ENCODE measurements around the gene CMTR1.

The CMTR1 gene

GRCh38 chr6:37417393-37417792 lies 15.6 kb upstream of the CMTR1 start:
- TF ChIP-seq ZFP37 (tag by site-specific recombination; IDR thresholded peaks at IDR 0.05), result no peak
- peak; percentile 49 for TF ChIP-seq SETDB1 (IDR thresholded peaks at IDR 0.05; ENCODE audit: insufficient read length, low read length)
- TF ChIP-seq ZNF146 (tag by site-specific recombination; IDR thresholded peaks at IDR 0.05), result no peak
- no peak for TF ChIP-seq GLIS1 (tag by site-specific recombination; IDR thresholded peaks at IDR 0.05)
- Histone ChIP-seq H3K4me1 (ENCODE audit: control insufficient read depth, insufficient read depth, low read length) (no peaks in the 10 kb centered on the region), H3K4me3 (ENCODE audit: low read depth, low read length) (no peak overlapping the region), H3K36me3 (ENCODE audit: control insufficient read depth in 2 of 2, insufficient read depth in 1 of 2, low read length in 2 of 2) (no peaks in the 10 kb centered on the region), H3K27ac (ENCODE audit: extremely low read depth, low read depth, low read length) (no peak overlapping the region), H3K9me3 (ENCODE audit: control insufficient read depth, insufficient read depth, low read depth, low read length) (no peaks in the 10 kb centered on the region)
- CTCF ChIA-PET, result interaction anchor here (0.7 kb wide), 1 partner anchor 621 kb away, joined by 3 read pairs; no protein-coding TSS in a partner anchor
- POLR2A ChIA-PET, result no interaction called here

- Histone ChIP-seq H3K4me1 (ENCODE audit: control insufficient read depth, insufficient read depth, low read length) (no peaks in the 10 kb centered on the region), H3K36me3 (ENCODE audit: control insufficient read depth in 2 of 2, insufficient read depth in 1 of 2, low read length in 2 of 2) (no peaks in the 10 kb centered on the region), H3K9me3 (ENCODE audit: control insufficient read depth, insufficient read depth, low read depth, low read length) (no peaks in the 10 kb centered on the region), H3K27ac (ENCODE audit: extremely low read depth, low read depth, low read length) (no peak overlapping the region), H3K4me3 (ENCODE audit: low read depth, low read length) (no peak overlapping the region)
- POLR2A ChIA-PET, result no interaction called here
- TF ChIP-seq ZNF48 (tag by site-specific recombination; IDR thresholded peaks at IDR 0.05) (no peak), SALL2 (tag by site-specific recombination; IDR thresholded peaks at IDR 0.05; ENCODE audit: borderline replicate concordance) (no peak), ZNF175 (tag by site-specific recombination; IDR thresholded peaks at IDR 0.05) (no peak), ZNF544 (tag by site-specific recombination; IDR thresholded peaks at IDR 0.05) (no peak), ZNF114 (tag by site-specific recombination; IDR thresholded peaks at IDR 0.05) (no peak), ZNF585B (tag by site-specific recombination; IDR thresholded peaks at IDR 0.05) (no peak), HOXD13 (CRISPR knock-in tag; IDR thresholded peaks at IDR 0.05; ENCODE audit: borderline replicate concordance) (no peak), ZNF211 (tag by site-specific recombination; IDR thresholded peaks at IDR 0.05; ENCODE audit: low read depth) (no peak), ZNF239 (tag by site-specific recombination; IDR thresholded peaks at IDR 0.05) (no peak), GLI4 (tag by site-specific recombination; IDR thresholded peaks at IDR 0.05) (no peak)
- TF ChIP-seq, protein P1, sequence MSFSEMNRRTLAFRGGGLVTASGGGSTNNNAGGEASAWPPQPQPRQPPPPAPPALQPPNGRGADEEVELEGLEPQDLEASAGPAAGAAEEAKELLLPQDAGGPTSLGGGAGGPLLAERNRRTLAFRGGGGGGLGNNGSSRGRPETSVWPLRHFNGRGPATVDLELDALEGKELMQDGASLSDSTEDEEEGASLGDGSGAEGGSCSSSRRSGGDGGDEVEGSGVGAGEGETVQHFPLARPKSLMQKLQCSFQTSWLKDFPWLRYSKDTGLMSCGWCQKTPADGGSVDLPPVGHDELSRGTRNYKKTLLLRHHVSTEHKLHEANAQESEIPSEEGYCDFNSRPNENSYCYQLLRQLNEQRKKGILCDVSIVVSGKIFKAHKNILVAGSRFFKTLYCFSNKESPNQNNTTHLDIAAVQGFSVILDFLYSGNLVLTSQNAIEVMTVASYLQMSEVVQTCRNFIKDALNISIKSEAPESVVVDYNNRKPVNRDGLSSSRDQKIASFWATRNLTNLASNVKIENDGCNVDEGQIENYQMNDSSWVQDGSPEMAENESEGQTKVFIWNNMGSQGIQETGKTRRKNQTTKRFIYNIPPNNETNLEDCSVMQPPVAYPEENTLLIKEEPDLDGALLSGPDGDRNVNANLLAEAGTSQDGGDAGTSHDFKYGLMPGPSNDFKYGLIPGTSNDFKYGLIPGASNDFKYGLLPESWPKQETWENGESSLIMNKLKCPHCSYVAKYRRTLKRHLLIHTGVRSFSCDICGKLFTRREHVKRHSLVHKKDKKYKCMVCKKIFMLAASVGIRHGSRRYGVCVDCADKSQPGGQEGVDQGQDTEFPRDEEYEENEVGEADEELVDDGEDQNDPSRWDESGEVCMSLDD (tag by site-specific recombination; IDR thresholded peaks at IDR 0.05), result no peak
- TF ChIP-seq, protein P2, sequence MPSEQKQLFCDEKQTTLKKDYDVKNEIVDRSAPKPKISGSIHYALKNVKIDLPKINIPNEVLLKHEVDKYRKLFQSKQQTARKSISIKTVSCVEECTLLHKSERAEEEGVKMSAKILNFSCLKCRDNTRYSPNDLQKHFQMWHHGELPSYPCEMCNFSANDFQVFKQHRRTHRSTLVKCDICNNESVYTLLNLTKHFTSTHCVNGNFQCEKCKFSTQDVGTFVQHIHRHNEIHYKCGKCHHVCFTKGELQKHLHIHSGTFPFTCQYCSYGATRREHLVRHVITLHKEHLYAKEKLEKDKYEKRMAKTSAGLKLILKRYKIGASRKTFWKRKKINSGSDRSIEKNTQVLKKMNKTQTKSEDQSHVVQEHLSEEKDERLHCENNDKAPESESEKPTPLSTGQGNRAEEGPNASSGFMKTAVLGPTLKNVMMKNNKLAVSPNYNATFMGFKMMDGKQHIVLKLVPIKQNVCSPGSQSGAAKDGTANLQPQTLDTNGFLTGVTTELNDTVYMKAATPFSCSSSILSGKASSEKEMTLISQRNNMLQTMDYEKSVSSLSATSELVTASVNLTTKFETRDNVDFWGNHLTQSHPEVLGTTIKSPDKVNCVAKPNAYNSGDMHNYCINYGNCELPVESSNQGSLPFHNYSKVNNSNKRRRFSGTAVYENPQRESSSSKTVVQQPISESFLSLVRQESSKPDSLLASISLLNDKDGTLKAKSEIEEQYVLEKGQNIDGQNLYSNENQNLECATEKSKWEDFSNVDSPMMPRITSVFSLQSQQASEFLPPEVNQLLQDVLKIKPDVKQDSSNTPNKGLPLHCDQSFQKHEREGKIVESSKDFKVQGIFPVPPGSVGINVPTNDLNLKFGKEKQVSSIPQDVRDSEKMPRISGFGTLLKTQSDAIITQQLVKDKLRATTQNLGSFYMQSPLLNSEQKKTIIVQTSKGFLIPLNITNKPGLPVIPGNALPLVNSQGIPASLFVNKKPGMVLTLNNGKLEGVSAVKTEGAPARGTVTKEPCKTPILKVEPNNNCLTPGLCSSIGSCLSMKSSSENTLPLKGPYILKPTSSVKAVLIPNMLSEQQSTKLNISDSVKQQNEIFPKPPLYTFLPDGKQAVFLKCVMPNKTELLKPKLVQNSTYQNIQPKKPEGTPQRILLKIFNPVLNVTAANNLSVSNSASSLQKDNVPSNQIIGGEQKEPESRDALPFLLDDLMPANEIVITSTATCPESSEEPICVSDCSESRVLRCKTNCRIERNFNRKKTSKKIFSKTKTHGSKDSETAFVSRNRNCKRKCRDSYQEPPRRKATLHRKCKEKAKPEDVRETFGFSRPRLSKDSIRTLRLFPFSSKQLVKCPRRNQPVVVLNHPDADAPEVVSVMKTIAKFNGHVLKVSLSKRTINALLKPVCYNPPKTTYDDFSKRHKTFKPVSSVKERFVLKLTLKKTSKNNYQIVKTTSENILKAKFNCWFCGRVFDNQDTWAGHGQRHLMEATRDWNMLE (tag by site-specific recombination; conservative IDR thresholded peaks at IDR 0.05; ENCODE audit: low read depth), result no peak
- CTCF ChIA-PET, result no interaction called here
Observed at GRCh38 chr6:37418722-37419121, 14.3 kb upstream of the CMTR1 start.
